Measurements from ENCODE around the gene MLLT6. TPM values are rescaled to one million over a fixed set of nuclear protein-coding genes. Genes with fewer than 3 reads are reported as not detected.

Gene MLLT6
- total and polyA plus RNA-seq, 2 of the 13 experiments (the other 11 are each of a cell fraction or from before 2014, with no cell fraction given) = 50.7 to 69.5 TPM

GRCh38 chr17:38674749-38675615 is 30.1 kb upstream of the MLLT6 start, which contains the start of gene EPOP (continued):
- TF ChIP-seq ZNF296 (CRISPR knock-in tag; conservative IDR thresholded peaks at IDR 0.05) (no peak), JUND (CRISPR knock-in tag; IDR thresholded peaks at IDR 0.05) (0 out of 2 replicates have a peak, but pooled peaks have one; percentile 55), ZNF672 (CRISPR knock-in tag; IDR thresholded peaks at IDR 0.05) (0 out of 2 replicates have a peak, but pooled peaks have one; percentile 84), ZNF564 (CRISPR knock-in tag; IDR thresholded peaks at IDR 0.05) (peak; percentile 75; the same call in 1 of the 2 replicates), ZNF747 (CRISPR knock-in tag; IDR thresholded peaks at IDR 0.05; ENCODE audit: borderline replicate concordance) (peak; percentile 97), ZNF253 (CRISPR knock-in tag; IDR thresholded peaks at IDR 0.05; ENCODE audit: borderline replicate concordance) (peak; percentile 95), SRF (IDR thresholded peaks at IDR 0.05; ENCODE audit: low read depth, low read length) (no peak), ZNF276 (CRISPR knock-in tag; IDR thresholded peaks at IDR 0.05; ENCODE audit: low read depth) (peak; percentile 73; the same call in 1 of the 2 replicates), ZNF432 (CRISPR knock-in tag; IDR thresholded peaks at IDR 0.05; ENCODE audit: borderline replicate concordance) (no peak), RCOR2 (CRISPR knock-in tag; IDR thresholded peaks at IDR 0.05) (peak; percentile 84; the same call in 1 of the 2 replicates), BRF2 (CRISPR knock-in tag; IDR thresholded peaks at IDR 0.05) (peak; percentile 88; the same call in 1 of the 2 replicates), SCMH1 (CRISPR knock-in tag; IDR thresholded peaks at IDR 0.05; ENCODE audit: borderline replicate concordance) (no peak), ZNF749 (CRISPR knock-in tag; IDR thresholded peaks at IDR 0.05; ENCODE audit: borderline replicate concordance) (peak; percentile 94), ZBED4 (CRISPR knock-in tag; IDR thresholded peaks at IDR 0.05; ENCODE audit: borderline replicate concordance) (peak; percentile 58; the same call in 1 of the 2 replicates), ETV5 (CRISPR knock-in tag; IDR thresholded peaks at IDR 0.05; ENCODE audit: borderline replicate concordance) (peak; percentile 76; the same call in 1 of the 2 replicates), NFRKB (IDR thresholded peaks at IDR 0.05) (no peak), ZSCAN30 (CRISPR knock-in tag; IDR thresholded peaks at IDR 0.05) (no peak; the same call in 1 of the 2 replicates), ZNF18 (CRISPR knock-in tag; IDR thresholded peaks at IDR 0.05; ENCODE audit: insufficient replicate concordance) (peak; percentile 81), ZBTB21 (CRISPR knock-in tag; IDR thresholded peaks at IDR 0.05) (no peak), MXI1 (IDR thresholded peaks at IDR 0.05; ENCODE audit: borderline replicate concordance, low read depth, low read length) (peak; percentile 100)

All from HepG2 (cell line).